NT2/D1 (cell line): ENCODE results near the gene LAMTOR5.

Experiments
- SUZ12 ChIP-seq: IDR thresholded peaks from 2 replicates; pipeline ENCODE4 v1.6.1; 2011; ENCODE audit not compliant: insufficient read length, insufficient read depth; ENCODE audit errors: extremely low read depth
- YY1 ChIP-seq: IDR thresholded peaks from 2 replicates; pipeline ENCODE4 v1.6.1; 2011; ENCODE audit not compliant: insufficient read length, insufficient read depth
- ZNF274 ChIP-seq: IDR thresholded peaks from 2 replicates; pipeline ENCODE4 v1.6.1; 2011; ENCODE audit warnings: mild to moderate bottlenecking, low read depth, low read length

DNA sequence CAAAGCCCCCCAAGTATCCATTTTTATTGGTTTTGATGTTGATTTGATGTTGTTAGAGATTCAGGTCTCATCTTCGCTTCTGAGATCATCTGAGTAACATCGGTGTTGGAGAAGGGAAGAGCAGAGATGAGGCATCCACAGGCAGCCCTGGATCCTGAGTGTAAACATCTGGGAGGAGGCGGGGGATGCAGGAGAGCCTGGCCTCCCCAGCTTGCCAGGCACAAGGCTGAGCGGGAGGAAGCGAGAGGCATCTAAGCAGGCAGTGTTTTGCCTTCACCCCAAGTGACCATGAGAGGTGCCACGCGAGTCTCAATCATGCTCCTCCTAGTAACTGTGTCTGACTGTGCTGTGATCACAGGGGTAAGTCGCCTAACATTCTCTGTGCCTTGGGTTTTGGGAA, 43.4 kb upstream of the LAMTOR5 start, which contains the start of gene PROK1:
- TF ChIP-seq SUZ12 (no peak), YY1 (no peak), ZNF274 (no peak)
